SK-N-MC (cell line): ENCODE measurements around the gene PCGF3.

Experiments used
- EZH2 ChIP-seq: fragments of 200-600 bp; sonication (generic); IDR thresholded peaks from one replicate; pipeline ENCODE4 v1.6.1; 2017; ENCODE audit warnings: antibody characterized with exemption
- FOXP2 ChIP-seq: optimal IDR thresholded peaks from 2 replicates; pipeline ENCODE3; 2011; ENCODE audit warnings: mild to moderate bottlenecking, moderate library complexity; ENCODE audit not compliant: insufficient read depth; ENCODE audit errors: extremely low read length, control extremely low read depth

- no peak for TF ChIP-seq EZH2
- no peak for TF ChIP-seq FOXP2
These were observed 110.0 kb downstream of the PCGF3 start for GRCh38 chr4:815464-816146.
